CD4-positive, CD25-positive, alpha-beta regulatory T cell (primary cell): ENCODE data around the gene TBC1D4. TPM values are rescaled to one million over a fixed set of nuclear protein-coding genes. Genes with fewer than 3 reads are reported as not detected.
A peak's percentile ranks its signal among the peaks of the same experiment; 100 is the strongest.

Source experiments
- ATAC-seq, 2 donors: fragments of 150-1000 bp; cut with Tn5 transposase; one replicate each; pipeline ENCODE4 v1.10.0; 2021; ENCODE audit warnings: low read depth in 2 of 2, moderate number of reproducible peaks in 2 of 2, moderate library complexity in 1 of 2
- DNase-seq, 3 donors: peaks; one replicate each; pipeline versions ENCODE4 v3.0.0 to v3.0.0-alpha.2; 2012 to 2022; ENCODE audit warnings: mixed read lengths in 1 of 3
- H3K27ac ChIP-seq: one replicate; pipeline ENCODE4 v1.7.0; 2013; ENCODE audit warnings: mild to moderate bottlenecking, low read length; ENCODE audit not compliant: insufficient read depth, poor library complexity, severe bottlenecking
- H3K27me3 ChIP-seq: one replicate; pipeline ENCODE4 v1.7.0; 2013; ENCODE audit warnings: low read length; ENCODE audit not compliant: control insufficient read depth, insufficient read depth
- H3K36me3 ChIP-seq: one replicate; pipeline ENCODE4 v1.7.0; 2013; ENCODE audit warnings: mild to moderate bottlenecking, low read length, moderate library complexity; ENCODE audit not compliant: control insufficient read depth, insufficient read depth
- H3K4me1 ChIP-seq: 2 replicates; pipeline ENCODE4 v1.7.0; 2013; ENCODE audit warnings: mild to moderate bottlenecking, low read length; ENCODE audit not compliant: insufficient read depth, control insufficient read depth, poor library complexity, severe bottlenecking
- H3K4me3 ChIP-seq: one replicate; pipeline ENCODE4 v1.7.0; 2013; ENCODE audit warnings: low read depth, mild to moderate bottlenecking, low read length, moderate library complexity
- H3K9me3 ChIP-seq, 2 experiments: 1 replicate in 1 of 2; 2 replicates in 1 of 2; pipeline ENCODE4 v1.7.0; 2013; ENCODE audit warnings: low read length in 2 of 2, mild to moderate bottlenecking in 1 of 2, moderate library complexity in 1 of 2; ENCODE audit not compliant: control insufficient read depth in 2 of 2
- H3K27ac Mint-ChIP-seq, 3 donors: one replicate each; pipeline ENCODE4 v1.8.0; 2020 to 2022; ENCODE audit warnings: mild to moderate bottlenecking in 3 of 3, mixed read lengths in 3 of 3, moderate library complexity in 2 of 3
- H3K27me3 Mint-ChIP-seq: one replicate; pipeline ENCODE4 v1.8.0; 2022; ENCODE audit warnings: mild to moderate bottlenecking, mixed read lengths
- H3K36me3 Mint-ChIP-seq: one replicate; pipeline ENCODE4 v1.8.0; 2020; ENCODE audit warnings: mixed read lengths
- H3K4me1 Mint-ChIP-seq, 4 donors: one replicate each; pipeline ENCODE4 v1.8.0; 2020 to 2022; ENCODE audit warnings: mixed read lengths in 4 of 4, mild to moderate bottlenecking in 1 of 4
- H3K4me3 Mint-ChIP-seq, 4 donors: one replicate each; pipeline ENCODE4 v1.8.0; 2020 to 2022; ENCODE audit warnings: mild to moderate bottlenecking in 4 of 4, mixed read lengths in 4 of 4, moderate library complexity in 3 of 4
- H3K9me3 Mint-ChIP-seq, 7 donors: one replicate each; pipeline ENCODE4 v1.8.0; 2020 to 2022; ENCODE audit warnings: mixed read lengths in 7 of 7, mild to moderate bottlenecking in 3 of 7, moderate library complexity in 2 of 7
- polyA plus RNA-seq, 4 donors: library from polyadenylated mRNA; unstranded; fragments of 300-500 nt; fragmentation: Illumina TruSeq; gene quantifications; one replicate each; pipeline ENCODE4 v1.2.3, GENCODE V29; 2021
- total RNA-seq: library from RNA; stranded (reverse); gene quantifications from one replicate; pipeline ENCODE4 v1.2.3, GENCODE V29; 2022

The TBC1D4 gene
- total and polyA plus RNA-seq, 5 donors from 2014 or later: 100 to 145 (median 123) TPM

DNA sequence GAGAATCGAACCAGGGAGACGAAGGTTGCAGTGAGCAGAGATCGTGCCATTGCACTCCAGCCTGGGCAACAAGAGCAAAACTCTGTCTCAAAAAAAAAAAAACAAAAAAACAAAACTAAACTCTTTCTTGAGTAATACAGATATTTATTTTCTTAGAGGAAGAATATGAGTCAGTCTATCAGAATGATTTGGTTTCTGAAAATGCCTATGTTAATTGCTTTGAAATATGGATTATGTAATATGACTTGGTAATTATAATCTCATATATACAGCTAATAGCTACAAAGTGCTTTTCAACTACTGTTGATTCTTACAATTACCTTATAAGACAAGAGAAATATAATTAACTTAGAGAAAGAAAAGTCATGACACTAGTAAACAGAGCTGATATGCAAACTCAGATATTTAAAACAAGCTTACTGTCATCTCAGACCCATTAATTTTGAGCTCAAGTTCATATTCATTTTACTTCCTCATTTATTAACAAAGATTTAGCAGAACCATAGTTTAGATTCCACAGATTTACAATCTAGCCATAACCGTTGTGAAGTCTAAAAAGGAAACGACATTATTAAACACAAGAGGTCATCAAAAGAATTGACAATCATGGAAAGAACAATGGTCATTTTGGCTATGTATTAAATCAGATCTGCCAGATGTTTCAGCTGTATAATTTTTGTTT, 88.0 kb downstream of the TBC1D4 start:
- Histone ChIP-seq H3K27ac (no peak overlapping the region), H3K4me1 (no peaks in the 10 kb centered on the region), H3K27me3 (no peaks in the 10 kb centered on the region), H3K9me3 (no peaks in the 10 kb centered on the region), H3K4me3 (no peak overlapping the region), H3K36me3 (no peaks in the 10 kb centered on the region)
- H3K27me3 Mint-ChIP-seq: no peaks in the 10 kb centered on the region
- H3K9me3 Mint-ChIP-seq: peaks cover 0 to 8% (median 3%) of the 10 kb centered on the region in 7 donors
- no peaks in the 10 kb centered on the region for H3K36me3 Mint-ChIP-seq
- no peak overlapping the region for H3K4me3 Mint-ChIP-seq
- H3K27ac Mint-ChIP-seq: no peak overlapping the region
- peaks cover 0 to 9% (median 2%) of the 10 kb centered on the region in 4 donors for H3K4me1 Mint-ChIP-seq
- no peak for ATAC-seq
- DNase-seq: no peak

DNA sequence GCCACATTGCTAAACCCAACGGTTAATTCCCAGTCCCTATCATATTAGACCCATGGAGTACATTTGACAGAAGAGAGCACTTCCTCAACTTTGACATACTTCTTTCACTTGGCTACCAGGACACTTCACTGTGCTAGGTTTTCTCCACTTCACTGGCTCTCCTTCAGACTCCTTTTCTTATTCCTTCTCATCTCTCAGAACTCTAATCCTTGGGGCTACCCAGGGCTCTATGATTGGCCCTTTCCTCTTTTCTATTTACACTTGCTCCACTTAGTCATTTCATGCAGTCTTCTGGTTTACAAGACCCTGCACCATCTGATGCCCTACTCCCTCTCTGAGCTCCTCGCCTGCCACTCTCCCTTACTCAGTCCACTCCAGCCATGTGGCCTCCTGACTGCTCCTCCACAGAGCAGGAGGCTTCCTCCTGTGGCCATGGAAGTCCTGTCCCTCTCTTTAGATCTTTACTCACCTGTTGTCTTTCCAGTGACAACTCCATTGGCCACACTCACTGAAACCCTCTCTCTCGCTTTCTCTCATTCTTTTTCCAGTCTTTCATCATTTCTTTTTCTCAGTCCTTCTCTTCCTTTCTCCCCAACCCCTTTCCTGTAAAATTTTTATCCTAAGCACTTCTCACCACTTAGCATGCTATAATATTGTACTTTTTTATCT, 90.4 kb downstream of the TBC1D4 start:
- no peaks in the 10 kb centered on the region for H3K27me3 Mint-ChIP-seq
- no peak overlapping the region for H3K4me3 Mint-ChIP-seq
- no peak overlapping the region for H3K27ac Mint-ChIP-seq
- H3K4me1 ChIP-seq: no peaks in the 10 kb centered on the region
- ATAC-seq (no peak), DNase-seq (no peak)
- H3K36me3 Mint-ChIP-seq: no peaks in the 10 kb centered on the region
- no peak overlapping the region for H3K4me3 ChIP-seq
- H3K4me1 Mint-ChIP-seq: peaks cover 0 to 20% (median 2%) of the 10 kb centered on the region in 4 donors
- H3K27me3 ChIP-seq: no peaks in the 10 kb centered on the region
- no peaks in the 10 kb centered on the region for H3K9me3 ChIP-seq
- no peak overlapping the region for H3K27ac ChIP-seq
- H3K36me3 ChIP-seq: no peaks in the 10 kb centered on the region
- peaks cover 0 to 2% (median 0%) of the 10 kb centered on the region in 7 donors for H3K9me3 Mint-ChIP-seq

DNA sequence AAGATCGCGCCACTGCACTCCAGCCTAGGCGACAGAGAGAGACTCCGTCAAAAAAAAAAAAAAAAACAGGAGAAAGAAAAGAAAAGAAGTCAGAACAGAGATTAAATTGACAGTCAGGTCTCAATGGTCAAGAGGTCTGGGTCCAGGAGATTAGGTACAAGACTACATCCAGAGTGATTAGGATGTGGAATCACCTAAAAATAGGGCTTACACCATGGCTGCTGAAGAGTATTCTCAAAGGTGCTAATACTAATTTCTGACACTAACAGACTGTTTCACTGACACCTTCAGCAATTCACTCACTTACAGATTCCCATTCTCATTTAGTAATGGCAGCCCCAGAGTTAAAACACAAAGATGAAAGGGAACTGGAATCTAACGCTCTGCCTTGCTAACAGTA, 91.7 kb downstream of the TBC1D4 start:
- Mint-ChIP-seq H3K27ac (no peak overlapping the region), H3K36me3 (no peaks in the 10 kb centered on the region), H3K9me3 (peaks cover 0 to 2% (median 0%) of the 10 kb centered on the region in 7 donors), H3K4me3 (no peak overlapping the region), H3K27me3 (peaks cover under 1% of the 10 kb centered on the region), H3K4me1 (peaks cover 4 to 27% (median 9%) of the 10 kb centered on the region in 4 donors)
- DNase-seq: no peak
- Histone ChIP-seq H3K36me3 (no peaks in the 10 kb centered on the region), H3K9me3 (no peaks in the 10 kb centered on the region), H3K27me3 (no peaks in the 10 kb centered on the region), H3K27ac (no peak overlapping the region), H3K4me1 (peaks cover 1% of the 10 kb centered on the region), H3K4me3 (no peak overlapping the region)
- no peak for ATAC-seq

DNA sequence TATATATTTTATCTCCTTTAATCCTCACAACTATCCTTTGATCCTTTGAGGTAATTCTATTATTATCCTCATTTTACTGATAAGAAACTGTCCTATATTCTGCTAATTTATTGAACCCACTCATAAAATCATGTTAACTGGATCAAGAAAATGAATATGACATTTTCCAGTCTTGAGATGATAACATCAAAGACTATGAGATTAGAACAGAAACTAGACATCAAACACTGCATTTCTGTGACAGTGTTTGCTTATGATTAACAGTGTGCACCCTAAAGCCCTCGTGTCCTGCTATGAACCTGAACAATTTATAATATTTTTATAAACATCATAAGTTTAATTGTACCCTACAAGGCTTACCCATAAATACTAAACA, 96.3 kb downstream of the TBC1D4 start:
- ATAC-seq (peak; percentile 56 to 67), DNase-seq (peak in 2 of 3 donors; percentile 12 to 43)
- Mint-ChIP-seq H3K4me3 (peak overlapping the region in 3 of 4 donors; percentile 21 to 41 (median 25)), H3K27me3 (peaks cover 4% of the 10 kb centered on the region), H3K36me3 (no peaks in the 10 kb centered on the region), H3K27ac (peak overlapping the region; percentile 47 to 98 (median 75)), H3K9me3 (peaks cover 0 to 4% (median 0%) of the 10 kb centered on the region in 7 donors), H3K4me1 (peaks cover 10 to 26% (median 18%) of the 10 kb centered on the region in 4 donors)
- Histone ChIP-seq H3K36me3 (no peaks in the 10 kb centered on the region), H3K9me3 (no peaks in the 10 kb centered on the region), H3K27ac (peak overlapping the region; percentile 24), H3K27me3 (no peaks in the 10 kb centered on the region), H3K4me1 (peaks cover 5% of the 10 kb centered on the region), H3K4me3 (peak overlapping the region; percentile 68)

DNA sequence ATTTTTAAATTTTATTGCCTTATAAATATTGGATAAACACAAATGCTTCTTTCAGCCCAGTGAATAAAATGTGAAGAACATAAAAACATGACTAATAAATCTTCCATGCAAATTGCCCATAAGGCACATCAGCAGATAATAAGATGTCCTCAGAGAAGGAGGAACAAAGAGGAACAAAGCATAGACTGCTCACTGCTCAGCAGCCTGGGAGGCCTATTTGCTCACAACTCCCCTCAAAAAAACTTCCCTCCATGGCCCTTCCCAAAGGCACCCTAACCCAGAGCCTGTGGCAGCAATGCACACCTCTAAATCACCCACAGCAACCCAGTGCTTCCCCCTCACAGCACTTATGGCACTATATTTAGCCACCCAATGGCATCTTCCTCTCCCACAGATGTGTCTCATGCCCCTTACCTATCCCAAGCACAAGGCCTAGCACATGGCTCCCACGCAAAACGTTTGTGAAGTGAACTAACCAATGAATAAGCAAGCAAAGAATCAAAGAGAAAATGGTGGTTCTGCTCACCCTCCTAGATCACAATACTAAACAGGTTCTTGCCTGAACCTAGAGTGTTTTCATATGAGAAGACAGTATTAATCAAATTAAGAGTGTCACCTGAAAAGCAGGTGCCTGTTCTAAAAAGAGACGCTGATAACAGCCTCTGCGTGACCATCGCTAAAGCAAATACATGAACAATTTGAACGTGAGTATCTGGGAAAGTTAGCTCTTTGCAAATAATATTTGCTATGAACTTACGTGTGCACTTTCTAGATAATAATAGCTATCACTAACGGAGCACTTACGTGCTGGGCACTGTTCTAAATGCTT, 96.9 kb downstream of the TBC1D4 start:
- DNase-seq: peak in 2 of 3 donors; percentile 8 to 39
- peak overlapping the region; percentile 68 for H3K4me3 ChIP-seq
- Mint-ChIP-seq H3K4me3 (peak overlapping the region; percentile 2 to 41 (median 23)), H3K27me3 (peaks cover 4% of the 10 kb centered on the region), H3K36me3 (no peaks in the 10 kb centered on the region), H3K9me3 (peaks cover 0 to 4% (median 0%) of the 10 kb centered on the region in 7 donors), H3K4me1 (peaks cover 10 to 26% (median 18%) of the 10 kb centered on the region in 4 donors), H3K27ac (peak overlapping the region; percentile 47 to 98 (median 75))
- peaks cover 5% of the 10 kb centered on the region for H3K4me1 ChIP-seq
- ATAC-seq: peak; percentile 48 to 62
- peak overlapping the region; percentile 34 for H3K27ac ChIP-seq
- no peaks in the 10 kb centered on the region for H3K9me3 ChIP-seq
- no peaks in the 10 kb centered on the region for H3K36me3 ChIP-seq
- H3K27me3 ChIP-seq: no peaks in the 10 kb centered on the region

DNA sequence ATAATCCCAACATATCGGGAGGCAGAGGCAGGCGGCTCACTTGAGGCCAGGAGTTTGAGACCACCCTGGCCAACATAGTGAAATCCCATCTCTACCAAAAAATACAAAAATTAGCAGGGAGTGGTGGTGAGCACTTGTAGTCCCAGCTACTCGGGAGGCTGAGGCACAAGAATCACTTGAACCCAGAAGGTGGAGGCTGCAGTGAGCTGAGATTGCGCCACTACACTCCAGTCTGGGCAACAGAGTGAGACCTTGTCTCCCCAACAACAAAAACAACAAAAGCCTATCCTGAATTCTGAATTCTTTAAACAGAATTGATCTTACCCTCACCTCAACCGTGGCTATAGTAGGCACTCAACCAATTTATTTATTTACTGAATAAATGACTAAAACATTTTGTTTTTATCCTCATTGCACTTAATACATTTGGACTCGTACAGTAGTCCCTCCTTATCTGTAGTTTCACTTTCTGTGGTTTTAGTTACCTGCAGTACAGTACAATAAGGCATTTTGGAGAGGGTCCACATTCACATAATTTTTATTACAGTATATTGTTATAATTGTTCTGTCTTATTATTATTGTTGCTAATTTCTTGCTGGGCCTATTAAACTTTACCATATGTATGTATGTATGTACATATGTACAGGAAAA, 98.8 kb downstream of the TBC1D4 start:
- H3K4me3 ChIP-seq: peak overlapping the region; percentile 75
- no peaks in the 10 kb centered on the region for H3K36me3 ChIP-seq
- Mint-ChIP-seq H3K27ac (peak overlapping the region in 1 of 3 donors; percentile 15), H3K27me3 (peaks cover 4% of the 10 kb centered on the region), H3K9me3 (peaks cover 0 to 4% (median 0%) of the 10 kb centered on the region in 7 donors), H3K4me1 (peaks cover 10 to 26% (median 18%) of the 10 kb centered on the region in 4 donors), H3K4me3 (peak overlapping the region in 3 of 4 donors; percentile 21 to 52 (median 21)), H3K36me3 (no peaks in the 10 kb centered on the region)
- H3K4me1 ChIP-seq: peaks cover 5% of the 10 kb centered on the region
- H3K27me3 ChIP-seq: no peaks in the 10 kb centered on the region
- no peak for ATAC-seq
- no peak overlapping the region for H3K27ac ChIP-seq
- H3K9me3 ChIP-seq: no peaks in the 10 kb centered on the region
- DNase-seq: peak in 1 of 3 donors; percentile 9

DNA sequence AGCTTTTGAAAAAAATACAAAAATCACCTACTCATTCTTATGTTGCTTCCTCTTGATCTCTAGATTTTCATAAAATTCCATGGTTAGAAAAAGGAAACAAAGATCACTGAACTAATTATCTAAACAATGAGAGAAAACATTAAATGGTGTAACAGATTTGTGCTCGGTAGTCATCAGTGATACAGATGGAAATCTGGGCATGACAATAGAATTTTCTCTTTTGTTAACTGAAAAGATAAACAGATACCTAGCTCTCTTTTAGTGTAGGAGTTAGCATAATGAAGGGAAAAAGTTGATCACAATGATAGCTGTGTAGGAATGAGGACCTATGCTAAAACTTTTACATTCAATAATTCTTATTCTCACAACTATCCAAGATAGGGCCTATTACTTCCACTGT, 103.7 kb downstream of the TBC1D4 start:
- Mint-ChIP-seq H3K4me3 (no peak overlapping the region), H3K27ac (no peak overlapping the region), H3K9me3 (no peaks in the 10 kb centered on the region), H3K4me1 (peaks cover 0 to 3% (median 2%) of the 10 kb centered on the region in 4 donors), H3K27me3 (no peaks in the 10 kb centered on the region), H3K36me3 (no peaks in the 10 kb centered on the region)
- Histone ChIP-seq H3K27ac (no peak overlapping the region), H3K27me3 (no peaks in the 10 kb centered on the region), H3K4me1 (no peaks in the 10 kb centered on the region), H3K4me3 (no peak overlapping the region), H3K9me3 (no peaks in the 10 kb centered on the region), H3K36me3 (no peaks in the 10 kb centered on the region)
- no peak for ATAC-seq
- no peak for DNase-seq
